ENCODE results near the gene PUM2. TPM values are rescaled to one million over a fixed set of nuclear protein-coding genes. Genes with fewer than 3 reads are reported as not detected.

The PUM2 gene
- total and polyA plus RNA-seq, 2 of the 13 experiments (the other 11 are each of a cell fraction or from before 2014, with no cell fraction given), result 69.6 to 69.8 TPM

DNA sequence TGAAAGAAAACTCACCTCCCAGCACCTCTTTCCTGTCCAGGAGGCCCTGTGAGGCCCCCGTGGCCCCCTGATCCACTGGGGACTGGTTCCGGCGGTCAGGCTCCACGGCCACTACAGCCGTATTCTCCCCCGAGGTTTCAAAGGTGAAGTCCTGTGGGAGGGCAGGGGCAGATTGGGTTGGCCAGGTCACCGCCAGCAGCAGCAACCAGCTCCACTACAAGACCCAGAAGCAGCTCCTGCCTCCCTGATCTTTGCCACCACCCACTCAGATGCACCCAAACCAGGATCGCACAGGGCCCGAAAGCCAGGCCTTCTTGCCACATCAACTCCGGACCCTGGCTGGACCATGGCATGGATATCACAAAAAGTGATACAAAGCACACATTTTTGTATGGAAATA, 147.6 kb downstream of the PUM2 start:
- H2AFZ ChIP-seq (ENCODE audit: low read length), result no peak overlapping the region
- BruUV-seq (replicated peaks), result no TSS peak
- ATAC-seq (no peak), FAIRE-seq (no peak), DNase-seq (ENCODE audit: low spot score) (no peak)
- H3K9me3 ChIP-seq (ENCODE audit: low read length), result no peaks in the 10 kb centered on the region
- no peak overlapping the region for H3K27ac ChIP-seq (ENCODE audit: extremely low read length, insufficient read depth, low read length)
- no peaks in the 10 kb centered on the region for H3K27me3 ChIP-seq (ENCODE audit: control insufficient read depth in 1 of 2, insufficient read depth in 2 of 2, low read length in 2 of 2)
- WGBS (ENCODE audit: low lambda C conversion rate), result 97% methylated on average over 10 of the region's 10 CpGs
- peaks cover 22 to 34% of the 10 kb centered on the region in 2 experiments for H3K36me3 ChIP-seq (replicated peaks in 1 of 2; ENCODE audit: control insufficient read depth in 1 of 2, insufficient read depth in 2 of 2, low read length in 2 of 2)
- CTCF ChIA-PET (ENCODE audit: low intra/inter-chr PET ratio, low total read pairs), result no interaction called here
- H3K9ac ChIP-seq (ENCODE audit: insufficient read depth, low read depth, low read length), result no peak overlapping the region
- POLR2A ChIA-PET, result interaction anchor here (1.0 kb wide), 1 partner anchor 22 kb away, joined by 3 read pairs; the partner anchor contains the start of gene SDC1
- H3K4me1 ChIP-seq (ENCODE audit: insufficient read depth, low read length), result peaks cover 48% of the 10 kb centered on the region
- no peak overlapping the region for H3K4me3 ChIP-seq (replicated peaks in 1 of 3; ENCODE audit: insufficient read depth in 1 of 3, low read depth in 2 of 3, low read length in 3 of 3)
- in situ Hi-C loops (cut with HindIII; ENCODE audit: extremely low pct_ligation_motif_present, low pct_unique_long_range_greater_than_20kb), result no loop called here
- no peak overlapping the region for H3K4me2 ChIP-seq (ENCODE audit: low read depth, low read length)
- H3K79me2 ChIP-seq (ENCODE audit: insufficient read depth, low read length), result peaks cover 15% of the 10 kb centered on the region
- H4K20me1 ChIP-seq (ENCODE audit: insufficient read depth, low read length), result no peaks in the 10 kb centered on the region
- intact Hi-C loops (cut with micrococcal nuclease; ENCODE audit: unreplicated experiment), result no loop called here
- TF ChIP-seq, protein P1, sequence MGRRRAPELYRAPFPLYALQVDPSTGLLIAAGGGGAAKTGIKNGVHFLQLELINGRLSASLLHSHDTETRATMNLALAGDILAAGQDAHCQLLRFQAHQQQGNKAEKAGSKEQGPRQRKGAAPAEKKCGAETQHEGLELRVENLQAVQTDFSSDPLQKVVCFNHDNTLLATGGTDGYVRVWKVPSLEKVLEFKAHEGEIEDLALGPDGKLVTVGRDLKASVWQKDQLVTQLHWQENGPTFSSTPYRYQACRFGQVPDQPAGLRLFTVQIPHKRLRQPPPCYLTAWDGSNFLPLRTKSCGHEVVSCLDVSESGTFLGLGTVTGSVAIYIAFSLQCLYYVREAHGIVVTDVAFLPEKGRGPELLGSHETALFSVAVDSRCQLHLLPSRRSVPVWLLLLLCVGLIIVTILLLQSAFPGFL (CRISPR knock-in tag; IDR thresholded peaks at IDR 0.05), result no peak

DNA sequence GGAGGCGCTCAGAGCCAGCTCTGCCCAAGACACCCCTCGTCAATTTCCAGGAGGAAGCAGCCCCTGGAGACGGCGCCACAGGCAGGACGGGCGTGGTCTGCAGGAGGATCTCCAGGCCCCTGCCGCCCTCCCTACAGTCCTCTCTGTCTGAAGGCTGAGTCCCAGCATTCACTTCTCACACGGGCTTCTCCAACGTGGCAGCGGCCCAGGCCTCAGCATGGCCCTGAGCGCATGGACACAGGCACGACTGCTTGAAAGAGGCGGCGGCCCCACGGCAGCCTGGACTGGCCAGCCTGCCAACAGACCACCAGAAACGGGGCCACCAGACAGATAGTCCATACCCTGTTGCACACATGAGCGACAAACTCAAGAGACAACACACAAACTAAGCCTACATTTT, 149.0 kb downstream of the PUM2 start:
- 97% methylated on average over 15 of the region's 17 CpGs for WGBS (ENCODE audit: low lambda C conversion rate)
- H3K27ac ChIP-seq (ENCODE audit: extremely low read length, insufficient read depth, low read length), result no peak overlapping the region
- in situ Hi-C loops (cut with HindIII; ENCODE audit: extremely low pct_ligation_motif_present, low pct_unique_long_range_greater_than_20kb) (no loop called here), intact Hi-C loops (cut with micrococcal nuclease; ENCODE audit: unreplicated experiment) (no loop called here)
- H3K9ac ChIP-seq (ENCODE audit: insufficient read depth, low read depth, low read length), result no peak overlapping the region
- no peaks in the 10 kb centered on the region for H4K20me1 ChIP-seq (ENCODE audit: insufficient read depth, low read length)
- FAIRE-seq (no peak), DNase-seq (ENCODE audit: low spot score) (no peak), ATAC-seq (no peak)
- H3K4me3 ChIP-seq (replicated peaks in 1 of 3; ENCODE audit: insufficient read depth in 1 of 3, low read depth in 2 of 3, low read length in 3 of 3), result no peak overlapping the region
- ChIA-PET POLR2A (no interaction called here), CTCF (ENCODE audit: low intra/inter-chr PET ratio, low total read pairs) (no interaction called here)
- no peaks in the 10 kb centered on the region for H3K9me3 ChIP-seq (ENCODE audit: low read length)
- H3K36me3 ChIP-seq (replicated peaks in 1 of 2; ENCODE audit: control insufficient read depth in 1 of 2, insufficient read depth in 2 of 2, low read length in 2 of 2), result peaks cover 22 to 34% of the 10 kb centered on the region in 2 experiments
- H3K27me3 ChIP-seq (ENCODE audit: control insufficient read depth in 1 of 2, insufficient read depth in 2 of 2, low read length in 2 of 2), result no peaks in the 10 kb centered on the region
- H3K4me2 ChIP-seq (ENCODE audit: low read depth, low read length), result no peak overlapping the region
- H3K79me2 ChIP-seq (ENCODE audit: insufficient read depth, low read length), result peaks cover 3% of the 10 kb centered on the region
- TF ChIP-seq ZNF724P (CRISPR knock-in tag; IDR thresholded peaks at IDR 0.05; ENCODE audit: borderline replicate concordance) (no peak), ZNF570 (CRISPR knock-in tag; IDR thresholded peaks at IDR 0.05; ENCODE audit: borderline replicate concordance) (no peak), ELF4 (CRISPR knock-in tag; IDR thresholded peaks at IDR 0.05; ENCODE audit: borderline replicate concordance) (no peak)
- BruUV-seq (replicated peaks), result TSS peak; percentile 84
- no peak overlapping the region for H2AFZ ChIP-seq (ENCODE audit: low read length)
- H3K4me1 ChIP-seq (ENCODE audit: insufficient read depth, low read length), result peaks cover 48% of the 10 kb centered on the region
